ENCODE data around the gene NPTXR.

GRCh38 chr22:38831166-38831945 is 12.5 kb downstream of the NPTXR start:
- TF ChIP-seq CTCF (IDR thresholded peaks at IDR 0.05; ENCODE audit: low read depth, low read length, missing input control) = no peak
- no peak for TF ChIP-seq EGR1 (IDR thresholded peaks at IDR 0.05; ENCODE audit: low read depth in 2 of 2)
- no peak for TF ChIP-seq YY1 (IDR thresholded peaks at IDR 0.05)
- TF ChIP-seq GABPA (IDR thresholded peaks at IDR 0.05 in 1 of 2, conservative IDR thresholded peaks at IDR 0.05 in 1 of 2) = no peak
- no peak for TF ChIP-seq ATF3 (IDR thresholded peaks at IDR 0.05)
- no peak for TF ChIP-seq MAX (IDR thresholded peaks at IDR 0.05)
- TF ChIP-seq TAF1 (conservative IDR thresholded peaks at IDR 0.05) = no peak
- TF ChIP-seq REST (IDR thresholded peaks at IDR 0.05) = no peak
- no peak for TF ChIP-seq HNF4G (IDR thresholded peaks at IDR 0.05)
- no peak for TF ChIP-seq SP1 (IDR thresholded peaks at IDR 0.05)
- no peak for TF ChIP-seq FOXA1 (IDR thresholded peaks at IDR 0.05)
- no peak for TF ChIP-seq RAD21 (IDR thresholded peaks at IDR 0.05)
- no peak for TF ChIP-seq RXRA (IDR thresholded peaks at IDR 0.05)

Measured in liver (tissue), 3 donors.